ENCODE data around the gene SOX6.

The SOX6 gene

GRCh38 chr11:16326679-16327297 is 29.6 kb downstream of the SOX6 start:
- intact Hi-C loops (cut with DNase I) = no loop called here
- DNase-seq = no peak

DNA sequence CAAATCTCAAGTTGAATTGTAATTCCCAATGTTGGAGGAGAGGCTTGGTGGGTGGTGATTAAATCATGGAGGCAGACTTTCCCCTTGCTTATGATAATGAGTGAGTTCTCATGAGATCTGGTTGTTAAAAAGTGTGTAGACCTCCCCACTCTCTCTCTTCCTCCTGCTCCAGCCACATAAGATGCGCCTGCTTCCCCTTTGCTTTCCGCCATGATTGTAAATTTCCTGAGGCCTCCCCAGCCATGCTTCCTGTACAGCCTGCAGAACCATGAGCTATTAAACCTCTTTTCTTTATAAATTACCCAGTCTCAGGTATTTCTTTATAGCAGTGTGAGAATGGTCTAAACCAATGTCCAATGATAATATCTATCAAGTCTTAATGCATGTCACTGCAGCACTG is 34.2 kb downstream of the SOX6 start:
- no peak for DNase-seq
- intact Hi-C loops (cut with DNase I) = no loop called here

GRCh38 chr11:16321148-16321547 is 35.2 kb downstream of the SOX6 start:
- DNase-seq = no peak

DNA sequence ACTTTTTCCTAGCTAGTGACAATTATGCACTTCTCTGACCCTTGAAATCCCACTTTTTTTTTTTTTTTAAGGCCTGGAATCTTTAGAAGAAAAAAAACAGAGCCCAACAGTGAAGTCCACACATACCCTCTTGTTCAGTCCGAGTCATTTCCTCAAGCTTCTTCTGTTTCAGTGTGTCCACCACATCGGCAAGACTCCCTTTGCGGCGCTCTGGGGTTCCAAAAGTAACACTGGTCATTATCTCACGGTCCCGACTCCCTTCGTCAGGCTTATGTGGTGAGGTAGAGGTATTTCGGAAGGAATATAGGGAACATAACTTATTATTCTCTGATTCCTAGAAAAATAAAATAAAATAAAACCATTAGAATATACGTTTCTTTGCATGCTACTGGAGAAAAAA is 38.0 kb downstream of the SOX6 start:
- DNase-seq = no peak
- intact Hi-C loops (cut with DNase I) = no loop called here

More at GRCh38 chr11:16321148-16321547, 35.2 kb downstream of the SOX6 start:
- intact Hi-C loops (cut with DNase I) = no loop called here

DNA sequence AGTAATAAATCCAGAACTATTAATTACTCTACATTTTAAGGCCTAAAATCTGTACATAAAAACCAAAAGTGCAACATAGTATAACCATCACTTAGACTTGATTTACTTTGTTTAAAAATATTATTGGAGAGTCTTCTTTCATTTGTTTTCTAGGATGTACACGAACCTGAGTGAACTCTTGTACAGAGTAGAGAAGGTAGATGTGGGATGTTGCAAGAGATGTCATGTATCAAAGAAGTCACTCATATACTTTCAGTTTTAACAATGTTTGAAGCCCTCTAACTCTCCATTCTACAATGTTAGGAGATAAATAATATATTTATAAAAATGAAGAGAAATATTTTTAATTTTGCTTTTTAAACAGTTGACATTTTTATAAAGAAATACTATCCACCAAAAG is 38.6 kb downstream of the SOX6 start:
- DNase-seq = no peak
- intact Hi-C loops (cut with DNase I) = no loop called here

DNA sequence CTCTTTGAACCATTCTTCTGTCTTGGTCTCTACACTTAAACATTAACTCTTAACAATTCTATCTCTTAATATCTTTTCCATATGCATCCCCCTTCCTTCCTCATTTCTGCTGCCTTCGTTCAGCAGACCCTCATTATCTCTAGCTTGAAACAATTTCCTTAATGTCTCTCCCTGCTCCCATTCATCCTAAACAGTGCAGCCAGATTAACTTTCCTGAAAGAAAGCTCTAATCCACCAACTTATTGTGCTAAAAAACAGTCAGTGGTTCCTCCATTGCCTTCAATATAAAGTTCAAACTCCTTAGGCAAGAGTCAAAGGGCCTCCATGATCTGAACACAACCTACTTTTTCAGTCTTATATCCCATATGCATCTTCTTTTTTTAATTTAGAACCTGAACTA is 42.5 kb downstream of the SOX6 start:
- intact Hi-C loops (cut with DNase I) = no loop called here
- DNase-seq = no peak

DNA sequence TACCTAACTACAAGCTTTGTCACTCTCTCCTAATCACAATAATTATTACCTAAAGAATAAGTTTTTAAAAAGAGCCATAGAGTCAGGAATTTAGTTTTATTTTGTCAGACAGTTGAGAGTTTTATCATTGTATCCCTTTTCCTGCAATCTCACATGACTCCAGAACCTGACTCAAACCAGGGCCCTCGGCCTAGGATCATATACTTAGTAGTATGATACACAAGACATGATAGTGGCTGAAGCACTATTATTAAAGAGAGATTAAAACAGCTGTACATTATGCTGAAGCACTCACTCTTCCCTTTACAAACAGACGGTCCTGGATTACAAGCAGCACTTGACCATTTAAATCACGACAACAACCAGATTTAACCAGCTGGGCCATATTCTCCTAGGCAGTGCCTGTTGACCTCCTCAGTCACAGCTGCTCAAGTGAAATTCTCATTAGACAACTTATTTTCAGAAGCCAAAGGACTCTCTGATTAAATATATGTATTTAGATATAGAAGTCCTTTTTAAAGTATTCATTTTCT is 44.0 kb downstream of the SOX6 start:
- intact Hi-C loops (cut with DNase I) = no loop called here
- DNase-seq = no peak

DNA sequence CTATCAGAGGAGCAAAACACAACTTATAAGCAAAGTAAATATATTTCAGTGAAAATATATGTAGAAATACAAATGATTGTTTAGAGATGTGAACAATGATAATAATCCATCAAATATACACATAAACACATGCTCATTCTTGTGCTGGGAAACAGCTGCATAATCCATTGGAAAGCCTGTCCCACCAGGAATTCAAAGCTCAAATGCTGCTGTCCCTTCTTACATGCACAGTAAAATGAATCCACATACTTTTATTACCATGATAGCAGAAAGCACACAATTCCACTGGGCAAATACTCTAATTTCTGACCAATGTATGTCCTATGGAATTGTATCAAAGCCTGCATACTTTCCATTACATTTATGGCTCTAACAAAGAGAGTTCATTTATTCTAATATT is 44.5 kb downstream of the SOX6 start:
- intact Hi-C loops (cut with DNase I) = no loop called here
- no peak for DNase-seq

DNA sequence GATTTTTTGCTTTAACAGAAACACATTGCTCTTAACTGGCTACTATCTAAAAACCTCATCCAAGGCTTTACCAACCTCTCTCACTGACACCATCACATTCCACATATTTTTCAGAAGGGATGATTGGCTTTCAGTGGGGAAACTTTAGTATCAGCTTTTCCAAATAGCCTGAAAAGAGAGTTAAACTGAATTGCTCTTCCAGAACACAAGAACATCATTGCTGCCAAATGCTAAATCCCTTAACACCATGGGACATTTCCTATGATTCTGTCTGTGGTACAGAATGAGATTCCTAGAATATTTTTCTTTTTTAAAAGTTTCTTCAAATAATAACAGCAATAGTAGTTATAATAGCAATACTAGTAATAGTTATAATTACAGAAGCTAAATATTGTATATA is 45.4 kb downstream of the SOX6 start:
- intact Hi-C loops (cut with DNase I) = no loop called here
- no peak for DNase-seq

DNA sequence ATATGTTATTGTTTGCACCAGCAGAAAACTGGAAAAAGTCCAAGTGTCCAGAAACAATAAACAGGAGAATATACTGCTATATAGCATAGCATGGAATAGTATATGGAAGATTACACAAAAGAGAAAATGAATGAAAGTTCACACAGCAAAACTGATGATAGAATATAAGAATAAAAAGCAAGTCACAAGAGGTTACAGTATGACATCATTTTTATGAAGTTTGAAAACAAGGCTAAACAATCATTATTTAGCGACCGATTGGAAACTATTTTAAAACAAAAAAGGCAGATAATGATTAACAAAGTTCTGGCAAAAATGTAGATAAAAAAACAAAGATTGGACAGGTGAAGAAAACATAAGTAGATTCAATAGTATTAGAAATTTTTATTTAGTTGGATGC is 47.1 kb downstream of the SOX6 start:
- no peak for DNase-seq
- intact Hi-C loops (cut with DNase I) = no loop called here

GRCh38 chr11:16301462-16301861 is 54.9 kb downstream of the SOX6 start:
- intact Hi-C loops (cut with DNase I) = no loop called here
- DNase-seq = no peak

GRCh38 chr11:16299884-16300782 is 56.2 kb downstream of the SOX6 start:
- intact Hi-C loops (cut with DNase I) = no loop called here
- DNase-seq = no peak

- intact Hi-C loops (cut with DNase I) = no loop called here
- no peak for DNase-seq
Observed at GRCh38 chr11:16299390-16299789, 57.0 kb downstream of the SOX6 start.

DNA sequence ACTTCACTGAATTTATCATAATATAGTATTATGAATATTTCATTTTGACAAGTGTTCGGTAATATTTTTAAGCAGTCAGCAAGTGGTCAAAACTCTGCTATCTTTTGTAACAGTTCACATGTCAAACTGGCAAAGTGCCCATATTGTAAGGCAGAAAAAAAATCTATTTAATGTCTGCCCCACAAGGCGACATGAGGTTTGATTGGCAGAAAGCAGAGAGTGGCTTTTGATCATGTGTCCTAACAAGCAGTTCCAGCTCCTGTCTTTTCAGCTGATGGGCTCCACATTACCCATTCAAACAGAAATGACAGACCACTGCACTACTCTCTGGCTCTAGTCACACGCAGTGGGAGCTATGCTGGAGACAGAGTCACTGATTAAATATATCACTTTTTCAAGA is 59.0 kb downstream of the SOX6 start:
- intact Hi-C loops (cut with DNase I) = no loop called here
- no peak for DNase-seq

GRCh38 chr11:16296273-16296672 is 60.1 kb downstream of the SOX6 start:
- intact Hi-C loops (cut with DNase I) = no loop called here
- DNase-seq = no peak

DNA sequence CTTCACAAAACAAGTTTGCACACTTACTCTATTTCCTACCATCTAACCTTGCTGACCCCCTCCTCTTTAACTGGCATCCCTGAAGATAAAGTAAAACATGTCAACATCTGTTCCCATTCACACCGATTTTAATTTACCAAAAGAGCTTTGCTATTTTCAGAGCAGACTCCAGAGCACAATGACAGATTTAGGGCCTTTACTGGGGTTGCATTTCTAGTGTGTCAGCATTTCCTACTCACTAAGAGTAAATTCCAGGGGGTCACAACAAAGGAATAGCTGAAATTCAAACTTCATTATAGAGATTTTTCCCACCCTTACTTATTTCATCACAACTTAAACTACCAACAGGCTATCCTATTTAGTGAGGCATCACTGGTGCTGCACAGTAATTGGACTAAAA is 60.8 kb downstream of the SOX6 start:
- intact Hi-C loops (cut with DNase I) = no loop called here

DNA sequence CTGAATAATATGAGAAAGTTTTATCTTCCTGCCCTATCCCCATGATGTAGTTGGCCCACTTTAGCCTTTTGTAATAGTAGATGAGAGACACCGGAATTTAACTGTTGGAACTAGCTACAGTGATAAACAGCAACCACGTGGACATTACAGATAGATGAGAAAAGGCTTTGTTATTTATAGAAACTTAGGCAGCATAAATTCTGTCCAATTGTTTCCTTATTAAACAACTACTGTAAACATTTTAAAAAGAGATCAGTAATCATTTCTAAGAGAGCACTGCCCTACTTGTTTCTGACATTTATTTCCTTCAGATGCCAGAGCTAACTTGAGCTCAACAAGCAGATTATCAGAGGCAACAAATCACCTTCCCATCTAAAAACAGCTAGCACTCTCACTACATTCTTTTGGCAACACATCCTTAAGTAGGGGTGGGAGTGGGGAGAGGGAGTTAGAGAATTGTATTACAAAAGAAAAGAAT is 63.1 kb downstream of the SOX6 start:
- no peak for DNase-seq
- intact Hi-C loops (cut with DNase I) = no loop called here

More for the DNA sequence above, 60.8 kb downstream of the SOX6 start:
- DNase-seq = no peak

GRCh38 chr11:16292167-16292859 is 64.0 kb downstream of the SOX6 start:
- no peak for DNase-seq
- intact Hi-C loops (cut with DNase I) = no loop called here

DNA sequence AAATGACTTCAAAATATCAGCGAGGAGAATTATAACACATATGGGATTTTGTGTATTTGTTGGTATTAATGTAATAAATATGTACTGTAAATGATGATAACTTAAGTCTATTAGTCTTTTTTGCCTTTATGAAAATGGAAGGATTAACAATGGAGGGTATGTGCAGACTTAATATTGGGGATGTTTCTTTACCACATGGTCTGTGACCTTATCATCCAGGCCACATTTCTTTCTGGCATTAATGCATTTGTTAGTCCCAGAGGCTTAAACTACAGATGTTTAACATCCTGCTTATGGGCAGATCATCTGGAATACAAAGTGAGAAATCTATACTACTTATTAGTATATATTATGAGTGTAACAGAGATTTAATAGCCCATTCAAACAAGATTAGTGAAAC is 64.6 kb downstream of the SOX6 start:
- intact Hi-C loops (cut with DNase I) = no loop called here

DNA sequence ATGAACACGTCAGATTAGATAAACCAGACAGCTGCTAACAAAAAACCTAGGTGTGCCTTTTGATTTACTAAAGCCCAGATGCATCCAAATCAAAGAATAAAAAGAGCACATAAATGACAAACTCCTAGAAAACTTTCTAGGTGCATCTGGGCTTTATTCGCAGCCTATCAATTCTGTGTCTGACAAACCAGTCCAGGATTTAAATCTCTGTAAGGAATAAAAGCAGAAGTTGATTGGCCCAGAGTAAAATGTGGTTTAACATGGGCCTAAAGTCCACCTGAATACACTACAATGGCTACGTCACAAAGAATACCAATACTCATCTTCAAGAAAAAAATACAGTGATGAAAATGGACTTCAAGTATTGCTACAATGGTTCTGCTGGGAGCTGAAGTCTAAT is 66.8 kb downstream of the SOX6 start:
- DNase-seq = no peak
- intact Hi-C loops (cut with DNase I) = no loop called here

More for the DNA sequence above, 64.6 kb downstream of the SOX6 start:
- no peak for DNase-seq

DNA sequence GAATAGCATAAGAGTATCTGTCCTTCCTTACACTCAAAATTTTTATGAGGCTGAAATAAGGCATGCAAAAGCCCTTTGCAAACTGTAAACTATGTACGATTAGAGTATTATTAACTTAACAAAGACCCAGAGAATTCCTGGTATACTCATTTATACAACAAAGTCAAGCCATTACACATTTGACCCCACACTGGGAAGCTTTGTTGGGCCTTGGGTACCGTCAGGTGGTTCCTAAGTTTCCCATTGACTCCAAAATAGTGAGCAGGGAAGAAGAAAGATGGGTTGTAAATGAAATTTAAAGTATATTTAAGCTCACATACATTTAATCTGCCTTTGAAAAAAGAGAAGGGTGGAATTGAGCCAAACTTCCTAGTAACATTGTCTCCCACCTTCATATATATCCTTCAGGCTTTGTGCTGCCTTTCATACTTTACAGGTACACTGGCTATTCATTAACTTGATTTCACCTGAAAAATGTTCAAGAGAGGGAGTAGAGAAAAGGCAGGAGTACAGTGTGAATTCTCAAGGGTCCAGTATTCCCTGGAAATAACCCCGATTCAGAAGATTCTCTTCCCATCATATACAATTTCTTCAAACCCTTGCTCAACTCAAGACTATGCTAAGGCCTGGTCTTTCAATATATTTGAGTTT is 68.6 kb downstream of the SOX6 start:
- intact Hi-C loops (cut with DNase I) = no loop called here
- no peak for DNase-seq
